VCaP (cell line): ENCODE measurements around the gene NPVF.

Experiments
- H3K27ac ChIP-seq: fragments of 450-650 bp; 2 replicates; pipeline ENCODE4 v1.5.1; 2017
- CTCF ChIP-seq: fragments of 450-650 bp; conservative IDR thresholded peaks from 2 replicates; pipeline ENCODE4 v1.5.1; 2017; ENCODE audit warnings: mild to moderate bottlenecking, moderate library complexity

Gene NPVF

GRCh38 chr7:25234336-25234735, 6.0 kb upstream of the NPVF start:
- H3K27ac ChIP-seq, result peak overlapping the region; percentile 36
- no peak for TF ChIP-seq CTCF

DNA sequence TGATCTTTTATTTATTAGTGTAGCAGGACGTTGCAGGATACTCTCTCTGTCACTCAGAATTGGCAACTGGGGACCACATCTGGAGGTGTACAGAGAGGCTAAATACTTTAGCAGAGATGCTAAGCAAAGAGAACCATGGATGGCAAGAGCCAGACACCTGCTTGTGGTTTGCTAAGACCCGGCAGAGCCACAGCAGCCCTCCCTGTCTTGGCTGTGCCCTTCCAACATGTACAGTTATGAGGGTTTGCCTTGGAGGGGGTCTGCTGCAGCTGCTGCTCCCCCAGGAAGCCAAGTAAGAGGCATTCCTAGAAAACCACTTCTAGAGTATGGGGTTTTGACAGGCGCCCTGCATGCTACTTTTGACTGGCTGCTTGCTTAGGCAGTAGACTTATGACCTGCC, 5.1 kb downstream of the NPVF start:
- TF ChIP-seq CTCF, result no peak
- no peak overlapping the region for H3K27ac ChIP-seq

DNA sequence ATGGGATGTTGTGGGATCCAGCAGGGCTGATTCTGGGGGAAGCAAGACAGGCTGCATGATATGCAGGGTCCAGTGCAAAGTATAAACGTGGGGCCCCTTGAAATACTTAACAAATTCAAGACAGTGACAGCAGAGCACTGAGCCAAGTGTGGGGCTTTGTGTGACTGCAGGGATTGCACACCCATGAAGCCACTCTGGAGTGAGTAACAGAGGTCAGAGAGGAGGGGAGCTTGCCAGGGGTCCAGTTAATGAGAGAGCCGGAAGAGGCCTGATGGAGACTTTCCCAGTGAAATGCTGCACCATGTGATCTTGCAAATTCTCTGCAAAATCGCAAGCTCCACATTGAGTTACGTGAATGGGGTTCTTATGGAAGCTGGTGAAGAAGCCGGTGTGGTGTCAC, 5.6 kb downstream of the NPVF start:
- H3K27ac ChIP-seq, result no peak overlapping the region
- TF ChIP-seq CTCF, result no peak

DNA sequence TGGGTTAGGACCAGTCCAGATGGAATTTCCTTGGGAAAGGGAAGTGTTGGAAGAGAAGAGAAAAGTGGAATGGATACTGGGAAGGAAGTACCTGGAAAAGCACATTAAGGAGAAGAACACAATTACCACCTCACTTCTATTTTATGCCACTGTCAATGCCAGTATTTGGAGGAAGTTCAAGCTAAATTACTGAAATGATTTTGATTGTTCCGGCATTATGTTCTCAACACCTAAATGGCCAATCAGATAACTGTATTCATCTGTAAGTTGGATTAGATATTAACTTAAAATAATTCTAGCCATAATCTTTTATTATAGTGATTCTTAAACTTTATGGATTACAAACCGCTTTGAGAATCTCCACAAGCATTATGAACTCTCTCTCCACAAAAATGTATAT, 7.3 kb downstream of the NPVF start:
- no peak overlapping the region for H3K27ac ChIP-seq
- TF ChIP-seq CTCF, result no peak

- no peak overlapping the region for H3K27ac ChIP-seq
- no peak for TF ChIP-seq CTCF
These were observed 10.1 kb downstream of the NPVF start for GRCh38 chr7:25218191-25218590.

DNA sequence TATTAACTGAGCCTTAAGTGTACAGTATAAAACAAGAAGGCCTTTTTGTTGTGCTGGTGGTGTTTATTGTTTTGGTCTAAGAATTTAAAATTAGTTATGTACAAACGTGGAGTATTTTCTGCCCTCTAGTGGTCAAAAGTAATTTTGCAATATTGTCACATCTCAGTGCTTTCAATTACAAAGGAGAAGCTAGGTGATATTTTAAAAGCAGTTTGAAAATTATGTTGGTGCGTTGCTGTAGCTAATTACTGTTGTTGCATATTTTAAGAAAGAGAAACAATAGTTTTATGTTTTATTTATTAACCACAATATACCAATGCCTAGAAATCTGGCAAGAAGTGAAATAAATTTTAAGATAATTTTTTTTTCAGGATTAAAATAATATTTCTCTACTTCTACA, 11.4 kb downstream of the NPVF start:
- H3K27ac ChIP-seq, result no peak overlapping the region
- peak; percentile 87 for TF ChIP-seq CTCF

DNA sequence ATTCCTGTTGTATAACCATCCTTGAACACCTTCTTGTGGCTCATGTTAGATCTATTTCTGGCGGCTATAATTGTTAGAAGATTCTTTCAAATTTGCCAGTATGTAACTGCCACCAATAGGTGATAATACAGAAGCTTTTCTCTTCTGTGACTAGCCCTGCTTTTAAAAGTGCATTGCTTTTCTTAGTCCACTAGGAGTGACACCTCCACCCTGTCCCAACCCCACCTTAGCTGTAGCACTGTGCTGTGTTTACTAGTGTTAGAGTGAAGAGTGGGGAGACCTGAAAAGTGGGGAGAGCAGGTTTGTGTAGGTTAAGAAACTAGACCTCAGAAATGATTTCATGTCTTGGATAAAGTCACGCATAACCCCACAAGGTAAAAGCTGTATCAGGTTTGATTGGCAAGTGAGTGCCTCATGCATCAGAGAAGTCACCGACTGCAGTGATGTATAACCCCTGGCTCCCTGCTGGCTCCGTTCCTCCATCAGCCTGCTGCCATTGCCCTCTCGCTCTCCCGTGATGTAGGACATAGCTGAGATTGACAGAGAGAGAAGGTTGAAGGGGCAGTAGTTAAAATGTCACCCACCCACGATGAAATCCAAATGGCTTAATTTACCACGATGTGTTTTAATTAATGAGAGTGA, 12.5 kb downstream of the NPVF start:
- H3K27ac ChIP-seq, result no peak overlapping the region
- TF ChIP-seq CTCF, result no peak
